Peyer's patch (tissue), 4 donors: ENCODE data around the gene CTAGE15.
"Not testable (repeated sequence)": the region's sequence is repeated elsewhere in the genome, so short reads cannot be mapped to it uniquely, and the experiment has no call there.

Experiments used
- CTCF ChIP-seq, 6 experiments: fragments of 450-650 bp in 4 of 6; fragments of 200-600 bp in 2 of 6; sonication (generic) in 1 of 6; IDR thresholded peaks; one replicate each; pipeline ENCODE4 v1.5.1; 2017 to 2019; ENCODE audit warnings: antibody characterized with exemption in 6 of 6, mild to moderate bottlenecking in 3 of 6, moderate library complexity in 1 of 6
- POLR2A ChIP-seq, 2 donors: fragments of 450-650 bp; IDR thresholded peaks; one replicate each; pipeline ENCODE4 v1.5.1; 2017; ENCODE audit warnings: antibody characterized with exemption in 2 of 2, mild to moderate bottlenecking in 2 of 2, moderate library complexity in 2 of 2

GRCh38 chr7:143522309-143522916, 49.2 kb upstream of the CTAGE15 start:
- not testable (repeated sequence) for TF ChIP-seq CTCF, POLR2A (IDR thresholded peaks at IDR 0.05)
